Retina (tissue), 1 donor: ENCODE results near the gene RAP1GAP2.
A peak's percentile ranks its signal among the peaks of the same experiment; 100 is the strongest.

ENCODE experiments used
- DNase-seq: peaks from one replicate; pipeline ENCODE4 v3.0.0-alpha.2; 2016

The RAP1GAP2 gene

GRCh38 chr17:2921443-2921842 lies 125.2 kb downstream of the RAP1GAP2 start:
- DNase-seq: no peak

DNA sequence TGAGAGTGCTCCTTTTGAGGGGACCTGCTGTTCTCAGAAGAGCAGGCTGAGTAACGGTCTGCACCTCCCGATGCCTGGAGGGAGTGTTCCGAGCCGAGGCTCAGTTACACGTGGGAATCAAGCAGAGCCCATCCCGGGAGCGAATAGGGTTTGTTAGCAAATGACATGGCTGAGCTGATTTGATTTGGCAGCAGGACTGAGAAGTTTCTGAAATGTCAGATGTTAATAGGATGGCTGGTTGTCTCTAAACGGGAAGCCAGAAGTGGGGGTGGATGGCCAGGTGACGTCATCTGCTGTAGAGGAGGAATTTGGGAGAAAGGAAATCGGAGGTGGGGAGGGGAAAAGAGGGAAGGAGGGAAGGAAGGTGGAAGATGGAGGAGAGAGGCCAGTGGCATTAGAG lies 128.0 kb downstream of the RAP1GAP2 start:
- DNase-seq: peak; percentile 62

- no peak for DNase-seq
Measured at GRCh38 chr17:2925011-2925410, 128.8 kb downstream of the RAP1GAP2 start.

GRCh38 chr17:2926019-2926650 lies 129.9 kb downstream of the RAP1GAP2 start:
- DNase-seq: no peak

DNA sequence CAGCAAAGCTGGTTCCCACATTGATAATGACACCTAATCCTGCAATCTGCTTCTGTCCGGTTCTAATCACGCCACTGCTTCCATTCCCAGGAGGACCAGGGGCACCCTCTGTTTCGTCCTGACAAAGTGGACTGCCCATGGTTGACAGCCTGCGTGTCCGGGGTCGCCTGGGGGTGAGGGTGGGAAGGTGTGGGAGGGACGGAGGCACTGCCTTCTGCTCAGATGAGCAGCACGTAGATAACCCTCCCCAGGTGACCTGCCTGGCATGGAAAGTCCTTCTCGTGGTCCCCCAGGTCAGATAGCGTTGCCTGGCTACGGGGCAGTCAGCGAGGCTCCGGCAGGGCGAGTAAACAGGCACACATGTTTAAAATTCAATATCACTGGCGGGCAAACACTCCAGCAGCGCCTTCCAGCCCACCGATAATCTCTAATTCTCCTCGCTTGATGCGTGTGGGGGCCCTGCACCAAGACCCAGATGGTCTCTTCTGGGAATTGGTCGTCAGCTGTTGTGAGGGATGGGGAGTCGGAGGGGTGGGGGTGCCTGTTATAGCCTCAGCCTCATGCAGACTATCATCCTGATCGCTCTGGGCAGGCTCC lies 132.2 kb downstream of the RAP1GAP2 start:
- DNase-seq: peak; percentile 63

DNA sequence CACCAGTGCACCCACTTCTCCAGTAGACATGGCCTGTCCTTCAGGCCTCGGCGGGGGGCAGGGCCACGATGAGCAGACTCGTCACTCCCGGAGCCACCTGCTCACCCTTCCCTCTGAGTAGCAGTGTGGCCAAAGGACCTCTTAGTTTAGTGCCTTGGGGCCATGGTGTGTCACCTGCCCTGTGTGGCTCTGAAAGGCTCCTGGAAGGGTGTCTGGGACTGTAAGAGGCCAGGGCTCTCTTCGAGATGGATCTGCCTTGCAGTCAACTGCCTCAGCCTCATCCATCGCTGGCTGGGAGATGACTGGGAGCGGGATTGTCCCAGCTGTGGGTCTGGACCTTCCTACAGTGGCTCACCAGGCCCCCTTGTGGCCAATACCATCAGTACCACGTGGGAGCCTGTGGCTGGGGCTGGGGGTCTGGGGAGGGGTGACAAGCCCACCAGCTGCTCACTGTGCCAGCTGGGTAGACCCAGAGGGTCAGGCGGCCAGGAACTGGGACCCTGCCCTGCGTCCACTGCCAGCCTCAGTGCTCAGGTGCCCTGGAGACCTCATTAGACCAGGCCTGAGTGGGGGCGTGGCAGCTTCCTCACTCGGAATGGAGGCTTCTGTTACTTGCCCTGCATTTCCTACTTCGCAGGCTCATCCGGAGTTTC lies 133.8 kb downstream of the RAP1GAP2 start:
- peak; percentile 81 for DNase-seq

DNA sequence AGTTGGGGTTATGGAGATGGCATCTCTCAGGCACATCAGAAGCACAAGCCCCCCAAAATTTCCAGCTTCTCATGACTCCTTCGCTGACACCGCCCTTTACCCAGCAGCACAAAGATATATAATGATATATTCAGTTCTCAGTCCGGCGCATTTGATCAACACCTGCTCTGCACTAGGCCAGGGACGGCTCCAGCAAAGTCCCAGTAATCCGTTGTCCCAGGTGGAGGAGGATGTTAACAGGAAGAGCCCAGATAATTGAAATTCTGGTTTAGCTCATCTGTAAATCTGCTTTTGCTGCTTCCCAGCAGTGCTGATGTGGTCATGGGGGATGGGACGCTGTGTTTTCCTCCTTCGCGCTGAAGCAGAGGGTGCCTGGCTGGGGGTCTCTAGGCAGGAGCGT lies 135.6 kb downstream of the RAP1GAP2 start:
- no peak for DNase-seq

- no peak for DNase-seq
Measured at GRCh38 chr17:2932946-2933345, 136.7 kb downstream of the RAP1GAP2 start.

GRCh38 chr17:2933606-2934005 lies 137.4 kb downstream of the RAP1GAP2 start:
- no peak for DNase-seq

GRCh38 chr17:2935632-2936031 lies 139.4 kb downstream of the RAP1GAP2 start:
- no peak for DNase-seq

DNA sequence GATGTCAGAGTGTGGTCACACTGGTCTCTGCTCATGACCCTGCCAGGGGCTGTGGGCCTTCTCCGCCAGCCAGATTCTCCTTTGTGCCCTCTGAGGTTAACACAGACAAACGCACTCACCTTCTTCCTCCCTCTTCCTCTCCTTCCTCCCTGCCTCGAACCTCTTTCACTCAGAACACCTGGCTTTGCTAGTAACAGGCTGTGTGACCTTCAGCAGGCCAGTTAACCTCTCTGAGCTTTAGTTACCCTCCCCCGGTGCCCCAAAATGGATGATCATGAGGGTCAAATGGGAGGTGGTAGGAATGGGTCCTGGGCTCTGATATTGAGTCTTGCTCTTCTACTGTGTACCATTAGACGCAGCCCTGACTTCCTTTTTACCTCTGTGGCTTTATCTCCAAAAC lies 140.1 kb downstream of the RAP1GAP2 start:
- DNase-seq: no peak

DNA sequence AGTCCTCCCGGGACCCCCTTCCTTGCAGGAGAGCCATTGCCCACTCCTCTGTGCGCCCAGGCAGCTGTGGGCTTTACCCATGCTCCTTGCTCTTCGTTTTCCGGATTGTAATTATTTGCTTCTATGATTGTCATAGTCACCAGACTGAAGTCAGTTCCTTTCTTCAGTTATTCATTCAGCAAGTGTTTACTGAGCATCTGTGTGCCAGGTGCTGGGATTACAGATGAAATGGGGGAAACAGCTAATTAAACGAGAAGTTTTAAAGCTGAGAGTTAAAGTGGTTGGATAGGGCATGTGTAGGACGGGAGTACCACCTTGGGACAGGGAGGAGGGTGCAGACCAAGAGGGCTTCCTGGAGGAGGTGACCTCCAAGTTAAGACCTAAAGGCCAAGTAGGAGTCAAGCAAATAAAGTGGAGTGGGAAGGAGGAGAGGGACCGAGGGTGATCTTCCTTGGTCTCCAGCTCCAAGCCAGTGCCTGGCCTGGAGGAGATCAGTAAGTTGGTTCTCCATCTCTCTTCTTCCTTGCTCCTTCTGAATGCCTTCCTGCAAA lies 140.6 kb downstream of the RAP1GAP2 start:
- no peak for DNase-seq

- no peak for DNase-seq
Measured at GRCh38 chr17:2937331-2938003, 141.2 kb downstream of the RAP1GAP2 start.

- no peak for DNase-seq
Measured at GRCh38 chr17:2939714-2940351, 143.6 kb downstream of the RAP1GAP2 start.

GRCh38 chr17:2940352-2940751 lies 144.1 kb downstream of the RAP1GAP2 start:
- peak; percentile 54 for DNase-seq

DNA sequence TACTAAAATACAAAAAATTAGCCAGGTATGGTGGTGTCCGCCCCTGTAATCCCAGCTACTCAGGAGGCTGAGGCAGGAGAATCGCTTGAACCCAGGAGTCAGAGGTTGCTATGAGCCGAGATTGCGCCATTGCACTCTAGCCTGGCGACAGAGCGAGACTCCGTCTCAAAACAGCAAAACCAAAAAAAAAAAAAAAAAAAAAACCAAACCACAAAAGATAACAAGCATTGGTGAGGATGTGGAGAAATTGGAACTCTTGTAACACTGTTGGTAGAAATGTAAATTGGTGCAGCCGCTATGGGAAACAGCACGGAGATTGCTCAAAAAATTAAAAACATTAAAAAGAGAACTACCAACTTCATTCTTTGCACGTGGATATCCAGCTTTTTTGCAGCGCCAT lies 147.7 kb downstream of the RAP1GAP2 start:
- no peak for DNase-seq

- DNase-seq: no peak
Measured at GRCh38 chr17:2945299-2945698, 149.1 kb downstream of the RAP1GAP2 start.

DNA sequence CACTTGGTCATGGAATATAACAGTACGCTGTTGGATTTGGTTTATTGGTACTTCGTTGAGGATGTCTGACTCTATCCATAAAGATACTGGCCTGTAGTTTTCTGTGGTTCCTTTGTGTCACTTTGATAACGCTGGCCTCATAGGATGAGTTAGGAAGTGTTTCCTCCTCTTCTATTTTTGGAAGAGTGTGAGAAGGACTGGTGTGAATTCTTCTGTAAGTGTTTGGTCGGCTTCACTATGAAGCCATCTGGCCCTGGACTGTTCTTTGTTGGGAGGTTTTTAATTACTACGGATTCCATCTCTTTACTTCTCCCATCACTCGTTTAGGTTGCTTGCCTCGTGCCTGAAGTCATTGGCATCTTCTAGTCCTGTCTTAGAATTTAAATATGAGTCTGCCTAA lies 149.9 kb downstream of the RAP1GAP2 start:
- no peak for DNase-seq

- DNase-seq: no peak
Measured at GRCh38 chr17:2947588-2947950, 151.3 kb downstream of the RAP1GAP2 start.

GRCh38 chr17:2947996-2948550 lies 151.8 kb downstream of the RAP1GAP2 start:
- no peak for DNase-seq

DNA sequence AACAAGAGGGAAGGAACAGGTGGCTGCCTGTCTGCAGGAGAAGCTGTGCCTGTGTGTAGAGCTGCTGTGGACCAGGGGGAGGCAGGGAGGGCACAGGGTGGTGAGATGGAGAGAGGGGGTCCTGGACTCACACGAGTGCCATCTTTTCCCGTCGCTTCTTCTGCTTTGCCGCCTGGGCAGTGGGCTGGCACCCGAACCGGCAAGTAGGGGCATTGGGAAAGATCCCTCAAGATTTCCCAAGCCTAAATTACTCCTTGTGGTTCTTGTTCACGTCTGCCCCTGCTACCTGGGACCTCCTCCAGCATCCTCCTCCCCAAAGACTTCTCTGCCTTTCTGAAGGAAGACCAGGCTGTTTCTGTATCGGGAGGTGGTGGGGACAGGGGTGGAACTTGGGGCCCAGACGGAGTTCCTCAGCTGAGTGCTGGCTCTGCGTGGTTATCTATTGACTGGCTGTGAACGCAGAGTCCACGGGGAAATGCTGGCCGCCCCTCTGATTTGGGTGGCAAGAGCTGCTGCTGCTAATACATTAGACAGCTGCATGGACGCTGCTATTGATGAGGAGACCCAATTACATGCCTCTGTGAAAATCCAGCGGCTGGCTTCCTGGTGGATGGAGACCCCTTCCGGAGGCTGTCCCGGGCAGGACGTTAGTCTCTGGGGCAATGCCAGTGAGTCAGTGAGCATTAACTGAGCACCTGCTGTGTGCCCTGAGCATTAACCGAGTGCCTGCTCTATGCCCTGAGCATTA lies 152.7 kb downstream of the RAP1GAP2 start:
- no peak for DNase-seq

DNA sequence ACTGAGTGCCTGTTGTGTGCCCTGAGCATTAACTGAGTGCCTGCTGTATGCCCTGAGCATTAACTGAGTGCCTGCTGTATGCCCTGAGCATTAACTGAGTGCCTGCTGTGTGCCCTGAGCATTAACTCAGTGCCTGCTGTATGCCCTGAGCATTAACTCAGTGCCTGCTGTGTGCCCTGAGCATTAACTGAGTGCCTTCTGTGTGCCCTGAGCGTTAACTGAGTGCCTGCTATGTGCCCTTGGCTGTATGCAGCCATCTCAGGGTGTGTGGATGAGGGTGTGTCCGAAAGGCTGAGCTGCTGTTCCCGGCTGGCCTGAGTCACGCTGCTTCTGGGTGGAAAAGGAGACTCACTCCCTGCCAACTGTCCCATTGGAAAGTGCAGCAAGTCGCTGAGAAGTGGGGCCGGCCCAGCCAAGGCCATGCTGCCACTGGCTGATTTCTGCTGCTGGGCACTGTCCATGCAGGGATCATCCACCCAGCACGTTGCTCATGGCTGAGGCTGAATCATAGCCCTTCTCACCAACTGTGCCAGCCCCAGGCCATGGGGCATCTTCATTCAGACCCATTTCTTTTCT lies 153.3 kb downstream of the RAP1GAP2 start:
- no peak for DNase-seq
